Measurements from ENCODE around the gene PNMA6E. TPM values are rescaled to one million over a fixed set of nuclear protein-coding genes. Genes with fewer than 3 reads are reported as not detected.

The PNMA6E gene
- total and polyA plus RNA-seq, 2 experiments from 2014 or later: 0.06 TPM; not detected in 1

DNA sequence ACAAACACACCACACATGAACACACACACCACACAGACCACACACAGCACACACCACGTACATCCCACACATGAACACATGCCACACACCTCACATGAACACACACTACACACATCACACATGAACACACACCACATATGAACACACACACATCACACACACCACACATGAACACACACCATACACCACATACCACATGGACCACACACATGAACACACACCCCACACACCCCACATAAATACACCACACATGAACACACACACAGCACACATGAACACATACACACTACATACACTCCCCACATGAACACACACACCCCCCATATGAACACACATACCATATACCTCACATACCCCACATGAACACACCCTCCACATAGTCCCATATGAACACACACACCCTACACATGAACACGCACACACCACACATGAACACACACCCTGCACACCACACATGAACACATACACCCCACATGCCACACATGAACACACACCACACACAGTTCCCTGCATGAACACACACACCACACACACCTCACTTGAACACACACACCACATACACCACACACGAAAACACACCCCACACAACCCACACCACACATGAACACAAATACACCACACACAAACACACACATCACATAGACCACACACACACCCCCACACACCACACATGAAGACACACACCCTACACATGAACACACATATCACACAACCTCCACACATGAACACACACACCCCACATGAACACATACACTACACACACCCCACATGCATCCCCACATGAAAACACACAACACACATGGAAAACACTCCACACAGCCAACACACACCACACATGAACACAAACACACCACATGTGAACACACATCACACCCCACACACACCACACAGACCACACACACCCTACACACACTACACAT lies 18.3 kb downstream of the PNMA6E start:
- TF ChIP-seq, protein P1, sequence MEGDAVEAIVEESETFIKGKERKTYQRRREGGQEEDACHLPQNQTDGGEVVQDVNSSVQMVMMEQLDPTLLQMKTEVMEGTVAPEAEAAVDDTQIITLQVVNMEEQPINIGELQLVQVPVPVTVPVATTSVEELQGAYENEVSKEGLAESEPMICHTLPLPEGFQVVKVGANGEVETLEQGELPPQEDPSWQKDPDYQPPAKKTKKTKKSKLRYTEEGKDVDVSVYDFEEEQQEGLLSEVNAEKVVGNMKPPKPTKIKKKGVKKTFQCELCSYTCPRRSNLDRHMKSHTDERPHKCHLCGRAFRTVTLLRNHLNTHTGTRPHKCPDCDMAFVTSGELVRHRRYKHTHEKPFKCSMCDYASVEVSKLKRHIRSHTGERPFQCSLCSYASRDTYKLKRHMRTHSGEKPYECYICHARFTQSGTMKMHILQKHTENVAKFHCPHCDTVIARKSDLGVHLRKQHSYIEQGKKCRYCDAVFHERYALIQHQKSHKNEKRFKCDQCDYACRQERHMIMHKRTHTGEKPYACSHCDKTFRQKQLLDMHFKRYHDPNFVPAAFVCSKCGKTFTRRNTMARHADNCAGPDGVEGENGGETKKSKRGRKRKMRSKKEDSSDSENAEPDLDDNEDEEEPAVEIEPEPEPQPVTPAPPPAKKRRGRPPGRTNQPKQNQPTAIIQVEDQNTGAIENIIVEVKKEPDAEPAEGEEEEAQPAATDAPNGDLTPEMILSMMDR (IDR thresholded peaks at IDR 0.05; ENCODE audit: low read depth, low read length): no peak
- Histone ChIP-seq H3K4me1 (ENCODE audit: low read depth) (no peaks in the 10 kb centered on the region), H3K4me3 (no peak overlapping the region), H3K27me3 (no peaks in the 10 kb centered on the region), H3K36me3 (no peaks in the 10 kb centered on the region), H3K9me3 (ENCODE audit: low read depth) (no peaks in the 10 kb centered on the region), H3K27ac (no peak overlapping the region)
- DNase-seq (ENCODE audit: low read depth in 1 of 2, low spot score in 1 of 2): no peak

DNA sequence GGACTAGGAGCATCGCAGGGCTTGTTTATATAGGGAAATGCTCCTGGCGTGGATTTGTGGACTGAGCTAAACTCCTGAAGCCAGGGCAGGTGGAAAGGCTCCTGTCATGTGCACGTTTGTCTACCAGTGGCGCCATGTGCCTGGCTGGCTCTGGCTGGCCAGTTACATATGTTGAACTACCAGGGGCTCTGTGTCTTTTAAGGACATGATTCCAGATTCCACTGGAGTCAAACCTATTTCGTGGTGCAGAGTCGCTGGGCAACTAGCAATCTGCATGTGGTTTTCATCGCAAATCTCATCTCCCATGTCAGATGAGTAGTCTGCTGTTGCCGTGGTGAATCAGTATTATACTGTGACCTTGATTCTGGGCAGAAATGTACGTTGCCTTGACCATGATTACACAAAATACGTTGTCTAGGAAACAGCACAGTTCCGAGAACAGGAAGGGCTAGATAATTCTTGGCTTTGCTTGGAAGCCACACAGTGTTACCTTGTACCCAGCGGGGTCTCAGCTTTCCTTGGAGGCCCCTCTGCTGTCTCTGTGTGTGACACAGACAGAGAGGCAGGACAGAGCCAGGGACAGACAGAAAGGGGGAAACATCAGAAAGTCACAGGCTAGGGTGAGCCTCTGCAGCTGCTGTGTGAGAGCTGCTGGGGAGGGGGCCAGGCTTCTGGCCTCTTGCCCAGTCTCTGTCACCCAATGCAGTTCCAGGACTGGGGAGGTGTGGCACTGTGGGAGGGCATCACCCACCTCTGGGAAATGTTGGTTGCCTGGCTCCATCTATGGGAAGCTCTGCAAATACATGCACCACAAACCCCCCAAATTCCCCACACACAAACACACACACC lies 19.2 kb downstream of the PNMA6E start:
- Histone ChIP-seq H3K4me1 (ENCODE audit: low read depth) (no peaks in the 10 kb centered on the region), H3K4me3 (no peak overlapping the region), H3K27me3 (no peaks in the 10 kb centered on the region), H3K9me3 (ENCODE audit: low read depth) (no peaks in the 10 kb centered on the region), H3K36me3 (no peaks in the 10 kb centered on the region), H3K27ac (peak overlapping the region; percentile 31)
- TF ChIP-seq, protein P1 (IDR thresholded peaks at IDR 0.05; ENCODE audit: low read depth, low read length): peak; percentile 30
- peak; percentile 78 to 95 for DNase-seq (ENCODE audit: low read depth in 1 of 2, low spot score in 1 of 2)

GRCh38 chrX:153380691-153381090 lies 20.5 kb downstream of the PNMA6E start:
- DNase-seq (ENCODE audit: low read depth in 1 of 2, low spot score in 1 of 2): no peak
- peak overlapping the region; percentile 21 for H3K27ac ChIP-seq
- no peak overlapping the region for H3K4me3 ChIP-seq
- no peaks in the 10 kb centered on the region for H3K27me3 ChIP-seq
- TF ChIP-seq, protein P1 (IDR thresholded peaks at IDR 0.05; ENCODE audit: low read depth, low read length): no peak
- no peaks in the 10 kb centered on the region for H3K36me3 ChIP-seq
- H3K9me3 ChIP-seq (ENCODE audit: low read depth): no peaks in the 10 kb centered on the region
- H3K4me1 ChIP-seq (ENCODE audit: low read depth): no peaks in the 10 kb centered on the region

- H3K27ac ChIP-seq: peak overlapping the region; percentile 21
- H3K4me1 ChIP-seq (ENCODE audit: low read depth): no peaks in the 10 kb centered on the region
- no peaks in the 10 kb centered on the region for H3K36me3 ChIP-seq
- H3K9me3 ChIP-seq (ENCODE audit: low read depth): no peaks in the 10 kb centered on the region
- peak in 1 of 2 donors; percentile 53 for DNase-seq (ENCODE audit: low read depth in 1 of 2, low spot score in 1 of 2)
- H3K27me3 ChIP-seq: no peaks in the 10 kb centered on the region
- no peak overlapping the region for H3K4me3 ChIP-seq
- TF ChIP-seq, protein P1 (IDR thresholded peaks at IDR 0.05; ENCODE audit: low read depth, low read length): no peak
These were observed 21.1 kb downstream of the PNMA6E start for GRCh38 chrX:153379971-153380581.

DNA sequence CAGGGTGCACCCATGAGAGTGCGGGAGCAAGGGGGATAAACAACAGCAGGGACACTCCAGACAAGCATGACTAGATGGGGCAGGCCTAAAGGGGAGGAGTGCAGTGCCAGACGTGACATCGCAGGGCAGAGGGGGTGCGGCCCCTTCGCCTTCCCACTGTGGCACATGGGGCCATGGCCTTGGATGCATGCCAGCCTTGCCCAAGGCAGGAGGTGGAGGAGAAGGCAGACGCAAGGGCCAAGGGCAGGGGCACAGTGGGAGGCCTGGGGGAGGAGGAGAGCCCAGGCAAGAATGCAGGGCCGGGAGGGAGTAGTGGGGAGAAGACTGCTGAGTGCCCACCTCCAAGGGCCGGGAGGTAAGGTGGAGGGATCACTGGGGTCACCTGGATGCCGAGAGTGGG lies 21.6 kb downstream of the PNMA6E start:
- Histone ChIP-seq H3K4me1 (ENCODE audit: low read depth) (no peaks in the 10 kb centered on the region), H3K27ac (no peak overlapping the region), H3K27me3 (no peaks in the 10 kb centered on the region), H3K4me3 (no peak overlapping the region), H3K36me3 (no peaks in the 10 kb centered on the region), H3K9me3 (ENCODE audit: low read depth) (no peaks in the 10 kb centered on the region)
- no peak for DNase-seq (ENCODE audit: low read depth in 1 of 2, low spot score in 1 of 2)
- TF ChIP-seq, protein P1 (IDR thresholded peaks at IDR 0.05; ENCODE audit: low read depth, low read length): no peak

All from cardiac muscle cell (in vitro differentiated cells and primary cell).